Heart right ventricle (tissue), 16 donors: ENCODE measurements around the gene SAG. TPM values are rescaled to one million over a fixed set of nuclear protein-coding genes. Genes with fewer than 3 reads are reported as not detected.

Experiments used
- ATAC-seq, 8 donors: fragments of 200-7000 bp; cut with Tn5 transposase; one replicate each; pipeline ENCODE4 v1.9.1; 2020; ENCODE audit warnings: mild to moderate bottlenecking in 8 of 8, moderate library complexity in 8 of 8, moderate number of reproducible peaks in 1 of 8
- DNase-seq, 2 donors: peaks; one replicate each; pipeline ENCODE4 v3.0.0-alpha.2; 2020
- H3K27ac ChIP-seq, 10 donors: fragments of 200-600 bp; sonication (generic) in 2 of 10; one replicate each; pipeline versions ENCODE4 v1.5.0 to v1.8.0; 2020 to 2022; ENCODE audit warnings: mild to moderate bottlenecking in 3 of 10
- H3K27me3 ChIP-seq, 7 donors: fragments of 200-600 bp; one replicate each; pipeline ENCODE4 v1.8.0; 2021 to 2022; ENCODE audit warnings: mild to moderate bottlenecking in 2 of 7
- H3K36me3 ChIP-seq, 9 donors: fragments of 200-600 bp; sonication (generic) in 1 of 9; one replicate each; pipeline versions ENCODE4 v1.5.0 to v1.8.0; 2020 to 2022; ENCODE audit warnings: mild to moderate bottlenecking in 2 of 9
- H3K4me1 ChIP-seq, 9 donors: fragments of 200-600 bp; sonication (generic) in 1 of 9; one replicate each; pipeline versions ENCODE4 v1.5.0 to v1.8.0; 2020 to 2022; ENCODE audit warnings: mild to moderate bottlenecking in 4 of 9
- H3K4me3 ChIP-seq, 10 donors: fragments of 200-600 bp; sonication (generic) in 2 of 10; one replicate each; pipeline versions ENCODE4 v1.5.0 to v1.8.0; 2020 to 2022; ENCODE audit warnings: mild to moderate bottlenecking in 7 of 10, moderate library complexity in 2 of 10
- H3K9me3 ChIP-seq, 11 donors: fragments of 200-600 bp in 10 of 11; sonication (generic) in 2 of 11; one replicate each; pipeline versions ENCODE4 v1.5.0 to v1.8.0; 2013 to 2022; ENCODE audit warnings: mild to moderate bottlenecking in 2 of 11, control low read depth in 1 of 11, moderate library complexity in 1 of 11
- CTCF ChIP-seq, 9 donors: fragments of 200-600 bp; sonication (generic) in 2 of 9; IDR thresholded peaks; one replicate each; pipeline versions ENCODE4 v1.5.0 to v1.8.0; 2021 to 2022; ENCODE audit warnings: antibody characterized with exemption in 9 of 9, mild to moderate bottlenecking in 5 of 9, moderate library complexity in 1 of 9
- WGBS, 2 donors: extraction: QIAGEN DNeasy Blood & Tissue Kit; methylation state at CpG; one replicate each; pipeline ENCODE4 v1.1.7; 2013; ENCODE audit warnings: inconsistent platforms in 1 of 2; 5-methylcytosine and 5-hydroxymethylcytosine counted together
- intact Hi-C, 10 donors: fragments of 100-400 bp; cut with DNase I; formaldehyde crosslinking; loops; one replicate each; pipeline versions ENCODE4 v1.11.1 to v1.14.2; 2022
- polyA plus RNA-seq, 2 donors: library from polyadenylated mRNA; stranded (reverse); fragments of 200-250 nt; gene quantifications; one replicate each; pipeline ENCODE4 v1.2.3, GENCODE V29; 2013
- total RNA-seq, 10 donors: library from RNA; stranded (reverse); fragmentation: NEBNext Ultra II Directional in 3 of 10; extraction: Animal tissue kit (Norgen Biotek cat#: 25700) in 3 of 10; gene quantifications; one replicate each; pipeline versions ENCODE4 v1.2.1 to v1.2.4, GENCODE V29; 2021 to 2023
- donor health status: Arrhythmogenic right ventricular cardiomyopathy.
- donor health status: ischemic (EF 13 %, LVEDD 7.1; RV severe dilation, severe dysfunction).
- donor health status: healthy with polysubstance abuse.
- donor health status: DM: no; HTN: yes; CAD: no.
- donor health status: DM: no; HTN: no; CAD: no.
- donor health status: ischemic (EF 25% LVEDD 6.9; RV normal size, moderate dysfunction).
- donor health status: ischemic (EF 25% LVEDD 5.7; RV mildly dilated, moderate dysfunction).
- donor health status: healthy.
- donor health status: DM: yes; HTN: yes; CAD: no.
- donor health status: Ischemic cardiomyopathy.
- donor health status: ischemic (EF 35%, LVEDD 5.7; RV mildly dilated, moderate dysfunction).
- donor health status: nonischemic (EF 11% LVEDD 7.7; RV severe dilation, severe dysfunction).
- donor health status: DM: yes; HTN: yes; CAD: no.
- donor health status: PGD.
- donor health status: ischemic (EF 29% LVEDD 5.4; RV normal size, mild dysfunction).
- donor health status: nonischemic (EF 23%, LVEDD 6.1; RV moderate dilation, normal function).

SAG gene
- total and polyA plus RNA-seq, 12 donors = not detected

GRCh38 chr2:233354971-233355574 is 47.5 kb downstream of the SAG start:
- Histone ChIP-seq H3K4me1 (peaks cover 0 to 77% (median 20%) of the 10 kb centered on the region in 9 donors), H3K27me3 (no peaks in the 10 kb centered on the region), H3K4me3 (peak overlapping the region; percentile 54 to 83 (median 72)), H3K36me3 (no peaks in the 10 kb centered on the region), H3K9me3 (no peaks in the 10 kb centered on the region), H3K27ac (peak overlapping the region in 4 of 10 donors; percentile 43 to 73 (median 54))
- peak in 1 of 2 donors; percentile 33 for DNase-seq
- WGBS, 2 donors = 6 to 7% methylated on average over 46 of the region's 46 CpGs
- intact Hi-C loops = loop anchor here in 9 of 10 donors (2.0 to 10.0 kb wide), 4 partner anchors 87 to 92 kb away; no protein-coding TSS in a partner anchor
- no peak for TF ChIP-seq CTCF (IDR thresholded peaks at IDR 0.05)
- ATAC-seq = peak in 1 of 8 donors; percentile 8

- ATAC-seq (no peak), DNase-seq (no peak)
- TF ChIP-seq CTCF (IDR thresholded peaks at IDR 0.05) = no peak
- Histone ChIP-seq H3K4me1 (peaks cover 0 to 69% (median 27%) of the 10 kb centered on the region in 9 donors), H3K27me3 (no peaks in the 10 kb centered on the region), H3K36me3 (no peaks in the 10 kb centered on the region), H3K9me3 (no peaks in the 10 kb centered on the region), H3K27ac (peak overlapping the region in 3 of 10 donors; percentile 19 to 55 (median 54)), H3K4me3 (peak overlapping the region in 5 of 10 donors; percentile 71 to 83 (median 80))
- WGBS, 2 donors = 95 to 97% methylated on average over 10 of the region's 10 CpGs
- intact Hi-C loops = loop anchor here in 6 of 10 donors (2.0 to 10.0 kb wide), 5 partner anchors 86 to 91 kb away; no protein-coding TSS in a partner anchor
Observed at GRCh38 chr2:233355916-233356315, 48.3 kb downstream of the SAG start.

- no peaks in the 10 kb centered on the region for H3K27me3 ChIP-seq
- TF ChIP-seq CTCF (IDR thresholded peaks at IDR 0.05) = no peak
- no peaks in the 10 kb centered on the region for H3K9me3 ChIP-seq
- peak overlapping the region in 1 of 10 donors; percentile 83 for H3K4me3 ChIP-seq
- WGBS, 2 donors = 69 to 71% methylated on average over 4 of the region's 4 CpGs
- ATAC-seq (no peak), DNase-seq (no peak)
- intact Hi-C loops = loop anchor here in 5 of 10 donors (2.0 to 10.0 kb wide), 4 partner anchors 86 to 91 kb away; no protein-coding TSS in a partner anchor
- H3K27ac ChIP-seq = peak overlapping the region in 4 of 10 donors; percentile 16 to 54 (median 31)
- H3K4me1 ChIP-seq = peaks cover 0 to 68% (median 34%) of the 10 kb centered on the region in 9 donors
- no peaks in the 10 kb centered on the region for H3K36me3 ChIP-seq
Observed at GRCh38 chr2:233356546-233357308, 49.1 kb downstream of the SAG start.

DNA sequence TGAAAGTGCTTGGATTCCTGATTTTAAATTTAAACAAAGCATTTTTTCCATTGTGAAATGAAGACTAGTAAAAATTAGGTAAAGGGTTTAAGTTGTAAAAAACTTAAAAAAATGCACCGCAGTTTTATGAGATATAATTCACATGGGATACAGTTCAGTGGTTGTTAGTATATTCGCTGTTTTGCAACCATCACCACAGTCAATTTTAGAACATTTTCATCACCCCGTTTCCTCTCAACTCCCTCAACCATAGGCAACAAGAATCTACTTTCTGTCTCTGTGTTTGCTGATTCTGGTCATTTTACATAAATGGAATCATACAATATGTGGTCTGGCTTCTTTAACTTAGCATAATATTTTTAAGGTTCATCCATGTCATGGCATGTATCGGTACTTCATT is 50.7 kb downstream of the SAG start:
- intact Hi-C loops = loop anchor here in 4 of 10 donors (5.0 to 10.0 kb wide), 3 partner anchors 84 to 89 kb away; no protein-coding TSS in a partner anchor
- Histone ChIP-seq H3K4me1 (peaks cover 0 to 64% (median 34%) of the 10 kb centered on the region in 9 donors), H3K27ac (peak overlapping the region in 3 of 10 donors; percentile 1 to 54 (median 21)), H3K4me3 (peak overlapping the region in 1 of 10 donors; percentile 23), H3K27me3 (no peaks in the 10 kb centered on the region), H3K36me3 (peaks cover 0 to 4% (median 0%) of the 10 kb centered on the region in 9 donors), H3K9me3 (peaks cover 0 to 4% (median 0%) of the 10 kb centered on the region in 11 donors)
- TF ChIP-seq CTCF (IDR thresholded peaks at IDR 0.05) = no peak
- 79% methylated on average over 4 of the region's 4 CpGs for WGBS, 2 donors
- DNase-seq = no peak
- no peak for ATAC-seq
